Colon (tissue), 2 donors: ENCODE measurements around the gene SERPINB7.
"Not testable (repeated sequence)": the region's sequence is repeated elsewhere in the genome, so short reads cannot be mapped to it uniquely, and the experiment has no call there.

Experiments
- FAIRE-seq: peaks from 2 replicates; lab custom pipeline; 2012; peaks lifted over from hg19 to GRCh38; lab: Jason Lieb, UNC
- donor health status: control.
- donor health status: control.

Gene SERPINB7

GRCh38 chr18:63775166-63775730 is at the start of gene SERPINB7:
Gene SERPINB7 (plus strand): TSS chr18:63775418. CDS start chr18:63782373, 6,955 bp downstream.
- FAIRE-seq = no peak

GRCh38 chr18:63725682-63726480 is 49.3 kb upstream of the SERPINB7 start:
- no peak for FAIRE-seq

- FAIRE-seq = no peak
Measured at GRCh38 chr18:63730773-63731172, 44.4 kb upstream of the SERPINB7 start.

- no peak for FAIRE-seq
Measured at GRCh38 chr18:63731215-63731614, 44.0 kb upstream of the SERPINB7 start.

GRCh38 chr18:63736876-63737275 is 38.3 kb upstream of the SERPINB7 start:
- no peak for FAIRE-seq

GRCh38 chr18:63741769-63742168 is 33.4 kb upstream of the SERPINB7 start:
- no peak for FAIRE-seq

GRCh38 chr18:63747006-63747405 is 28.2 kb upstream of the SERPINB7 start:
- no peak for FAIRE-seq

- FAIRE-seq = no peak
Measured at GRCh38 chr18:63749489-63749888, 25.7 kb upstream of the SERPINB7 start.

- FAIRE-seq = no peak
Measured at GRCh38 chr18:63752636-63753035, 22.6 kb upstream of the SERPINB7 start.

- no peak for FAIRE-seq
Measured at GRCh38 chr18:63753676-63754075, 21.5 kb upstream of the SERPINB7 start.

- FAIRE-seq = no peak
Measured at GRCh38 chr18:63757541-63757940, 17.7 kb upstream of the SERPINB7 start.

- no peak for FAIRE-seq
Measured at GRCh38 chr18:63758615-63759240, 16.5 kb upstream of the SERPINB7 start.

GRCh38 chr18:63759786-63760185 is 15.4 kb upstream of the SERPINB7 start:
- not testable (repeated sequence) for FAIRE-seq

GRCh38 chr18:63762518-63762917 is 12.7 kb upstream of the SERPINB7 start:
- no peak for FAIRE-seq

GRCh38 chr18:63763831-63764600 is 11.2 kb upstream of the SERPINB7 start:
- no peak for FAIRE-seq

- FAIRE-seq = no peak
Measured at GRCh38 chr18:63765837-63766236, 9.4 kb upstream of the SERPINB7 start.

- no peak for FAIRE-seq
Measured at GRCh38 chr18:63773551-63773950, 1.7 kb upstream of the SERPINB7 start.

- FAIRE-seq = no peak
Measured at GRCh38 chr18:63774511-63774910, 707 bp upstream of the SERPINB7 start.

- FAIRE-seq = no peak
Measured at GRCh38 chr18:63779386-63779785, 4.2 kb downstream of the SERPINB7 start.

- no peak for FAIRE-seq
Measured at GRCh38 chr18:63783394-63783793, 8.2 kb downstream of the SERPINB7 start.

- FAIRE-seq = no peak
Measured at GRCh38 chr18:63784787-63785452, 9.7 kb downstream of the SERPINB7 start.

- FAIRE-seq = no peak
Measured at GRCh38 chr18:63787673-63788072, 12.5 kb downstream of the SERPINB7 start.
